A549 (cell line): Measurements from ENCODE around the gene C3orf52. TPM values are rescaled to one million over a fixed set of nuclear protein-coding genes. Genes with fewer than 3 reads are reported as not detected.
A peak's percentile ranks its signal among the peaks of the same experiment; 100 is the strongest.

ENCODE experiments used
- ATAC-seq, 2 experiments: fragments of 200-7000 bp in 1 of 2; fragments of >200 bp in 1 of 2; cut with Nextera tagmentation in 1 of 2; cut with Tn5 transposase in 1 of 2; 3 replicates each; pipeline versions ENCODE4 v1.8.0 to v1.9.1; 2018 to 2020; ENCODE audit warnings: mild to moderate bottlenecking in 1 of 2, moderate library complexity in 1 of 2
- CTCF ChIA-PET: fragments of 300-600 bp; sonication (Branson Sonifier 250); formaldehyde crosslinking; extraction: SDS; loops from one replicate; lab custom pipeline; 2021; ENCODE audit warnings: antibody characterized with exemption, inconsistent platforms; lab: Yijun Ruan, JAX
- POLR2A ChIA-PET: fragments of 350-600 bp; formaldehyde crosslinking; extraction: SDS; loops from one replicate; lab custom pipeline; 2021; ENCODE audit warnings: antibody characterized with exemption, inconsistent platforms; lab: Yijun Ruan, JAX
- DNase-seq, 2 experiments: peaks; one replicate each; pipeline versions ENCODE4 v3.0.0 to v3.0.0-alpha.2; 2011 to 2016; ENCODE audit warnings: low read depth in 1 of 2, low spot score in 1 of 2
- FAIRE-seq: peaks from 2 replicates; lab custom pipeline; 2011; peaks lifted over from hg19 to GRCh38; lab: Jason Lieb, UNC
- H3K27ac ChIP-seq, 2 experiments: fragments of >200 bp; sonication (Bioruptor Twin); formaldehyde crosslinking; 3 replicates each; pipeline ENCODE4 v1.5.1; 2016 to 2017
- H3K4me1 ChIP-seq: fragments of >200 bp; sonication (Bioruptor Twin); formaldehyde crosslinking; 3 replicates; pipeline ENCODE4 v1.6.1; 2016
- H3K4me2 ChIP-seq: fragments of >200 bp; sonication (Bioruptor Twin); formaldehyde crosslinking; 3 replicates; pipeline ENCODE4 v1.6.1; 2016
- H3K4me3 ChIP-seq: fragments of >200 bp; sonication (Bioruptor Twin); formaldehyde crosslinking; 3 replicates; pipeline ENCODE4 v1.5.1; 2016
- H3K9me3 ChIP-seq: fragments of >200 bp; sonication (Bioruptor Twin); formaldehyde crosslinking; 3 replicates; pipeline ENCODE4 v1.6.1; 2016
- BHLHE40 ChIP-seq: IDR thresholded peaks from 2 replicates; pipeline ENCODE4 v1.6.1; 2012; ENCODE audit warnings: low read depth, low read length, inconsistent platforms
- CHD2 ChIP-seq: fragments of 150-350 bp; IDR thresholded peaks from 2 replicates; pipeline ENCODE4 v1.6.1; 2014; ENCODE audit warnings: low read length; ENCODE audit not compliant: partially characterized antibody
- CTCF ChIP-seq: fragments of >200 bp; sonication (Bioruptor Twin); formaldehyde crosslinking; IDR thresholded peaks from 3 replicates; pipeline ENCODE4 v1.5.1; 2016
- EHF ChIP-seq: fragments of 250-450 bp; sonication (Bioruptor Pico); IDR thresholded peaks from 2 replicates; pipeline ENCODE4 v1.5.0; 2020; ENCODE audit warnings: mild to moderate bottlenecking
- EP300 ChIP-seq, 2 experiments: fragments of >200 bp; sonication (Bioruptor Twin); formaldehyde crosslinking; IDR thresholded peaks; 2 replicates in 1 of 2; 3 replicates in 1 of 2; pipeline ENCODE4 v1.6.1; 2016 to 2017
- GATA3 ChIP-seq: IDR thresholded peaks from 2 replicates; pipeline ENCODE4 v1.6.1; 2012; ENCODE audit warnings: borderline replicate concordance
- HOXA7 ChIP-seq: fragments of 250-450 bp; sonication (Bioruptor Pico); IDR thresholded peaks from 2 replicates; pipeline ENCODE4 v1.5.0; 2020; ENCODE audit warnings: mild to moderate bottlenecking, moderate library complexity
- HOXB5 ChIP-seq: fragments of 250-450 bp; sonication (Bioruptor Pico); IDR thresholded peaks from 2 replicates; pipeline ENCODE4 v1.5.0; 2020; ENCODE audit warnings: mild to moderate bottlenecking, moderate library complexity
- JUNB ChIP-seq: fragments of >200 bp; sonication (Bioruptor Twin); formaldehyde crosslinking; IDR thresholded peaks from 2 replicates; pipeline ENCODE4 v1.6.1; 2016
- KDM5A ChIP-seq: fragments of 200-600 bp; sonication (generic); IDR thresholded peaks from 2 replicates; pipeline ENCODE4 v1.6.1; 2016; ENCODE audit warnings: antibody characterized with exemption, mild to moderate bottlenecking
- MAX ChIP-seq: IDR thresholded peaks from 2 replicates; pipeline ENCODE4 v1.6.1; 2012
- NFE2L2 ChIP-seq: fragments of 150-350 bp; conservative IDR thresholded peaks from 2 replicates; pipeline ENCODE4 v1.6.1; 2014; ENCODE audit warnings: low read length
- PHF8 ChIP-seq: fragments of 200-600 bp; sonication (generic); IDR thresholded peaks from 2 replicates; pipeline ENCODE4 v1.6.1; 2016; ENCODE audit warnings: low read depth, mild to moderate bottlenecking, antibody characterized with exemption, moderate library complexity, borderline replicate concordance
- POLR2A ChIP-seq: IDR thresholded peaks from 2 replicates; pipeline ENCODE4 v1.6.1; 2012; ENCODE audit warnings: mild to moderate bottlenecking, low read length
- POLR2AphosphoS2 ChIP-seq: conservative IDR thresholded peaks from 2 replicates; pipeline ENCODE4 v1.6.1; 2012; ENCODE audit warnings: low read length, improper control_type of control experiment, inconsistent platforms
- RAD21 ChIP-seq, 2 experiments: fragments of >200 bp in 1 of 2; sonication (Bioruptor Twin) in 1 of 2; formaldehyde crosslinking in 1 of 2; IDR thresholded peaks in 1 of 2; conservative IDR thresholded peaks in 1 of 2; 2 replicates in 1 of 2; 3 replicates in 1 of 2; pipeline ENCODE4 v1.6.1; 2012 to 2018; ENCODE audit warnings: inconsistent platforms in 1 of 2
- RARB ChIP-seq: fragments of 250-450 bp; sonication (Bioruptor Pico); IDR thresholded peaks from 2 replicates; pipeline ENCODE4 v1.8.0; 2021; ENCODE audit warnings: mild to moderate bottlenecking, moderate library complexity
- RNF2 ChIP-seq: fragments of 200-600 bp; sonication (generic); IDR thresholded peaks from 2 replicates; pipeline ENCODE4 v1.6.1; 2016; ENCODE audit warnings: low read depth, mild to moderate bottlenecking, antibody characterized with exemption, moderate library complexity, borderline replicate concordance
- SMC3 ChIP-seq: fragments of >200 bp; sonication (Bioruptor Twin); formaldehyde crosslinking; IDR thresholded peaks from 3 replicates; pipeline ENCODE4 v1.6.1; 2018; ENCODE audit warnings: inconsistent platforms
- SREBF2 ChIP-seq: fragments of 450-650 bp; IDR thresholded peaks from 2 replicates; pipeline ENCODE4 v1.6.1; 2014; ENCODE audit warnings: mild to moderate bottlenecking, moderate library complexity
- WGBS: methylation state at CpG from one replicate; pipeline ENCODE4 v1.1.6; 2017; ENCODE audit errors: missing lambda C conversion rate; 5-methylcytosine and 5-hydroxymethylcytosine counted together
- polyA plus RNA-seq, 4 experiments: library from polyadenylated mRNA; depleted of rRNA in 3 of 4; stranded (reverse); fragments of >200 nt; fragmentation: RNase III in 1 of 4; extraction: RNeasy Plus Mini Kit Qiagen cat#74134 plus additional on column Dnase treatment in 1 of 4; gene quantifications; 2 replicates in 3 of 4; 3 replicates in 1 of 4; pipeline ENCODE4 v1.2.3, GENCODE V29; 2011 to 2017

The C3orf52 gene
- polyA plus RNA-seq, 2 of the 4 experiments (the other 2 are of a cell fraction), result 7.0 to 11.5 TPM

- Histone ChIP-seq H3K4me2 (no peak overlapping the region), H3K27ac (no peak overlapping the region), H3K4me3 (no peak overlapping the region), H3K4me1 (no peaks in the 10 kb centered on the region), H3K9me3 (no peaks in the 10 kb centered on the region)
- ATAC-seq, result peak; percentile 86 to 96
- peak; percentile 52 to 72 for DNase-seq
- POLR2A ChIA-PET, result no interaction called here
- CTCF ChIA-PET, result interaction anchor here (0.7 to 2.0 kb wide), 18 partner anchors 8 to 422 kb away, joined by 3 to 17 read pairs (median 5); no protein-coding TSS in a partner anchor
- FAIRE-seq, result no peak
- WGBS, result 39% methylated on average over 3 of the region's 3 CpGs
- TF ChIP-seq SMC3 (peak; percentile 45), CTCF (peak; percentile 60), NFE2L2 (no peak), HOXB5 (CRISPR knock-in tag) (no peak), RAD21 (conservative IDR thresholded peaks at IDR 0.05 in 1 of 2, IDR thresholded peaks at IDR 0.05 in 1 of 2) (peak; percentile 58 to 78)
Observed at GRCh38 chr3:112111785-112112402, 25.7 kb downstream of the C3orf52 start.

DNA sequence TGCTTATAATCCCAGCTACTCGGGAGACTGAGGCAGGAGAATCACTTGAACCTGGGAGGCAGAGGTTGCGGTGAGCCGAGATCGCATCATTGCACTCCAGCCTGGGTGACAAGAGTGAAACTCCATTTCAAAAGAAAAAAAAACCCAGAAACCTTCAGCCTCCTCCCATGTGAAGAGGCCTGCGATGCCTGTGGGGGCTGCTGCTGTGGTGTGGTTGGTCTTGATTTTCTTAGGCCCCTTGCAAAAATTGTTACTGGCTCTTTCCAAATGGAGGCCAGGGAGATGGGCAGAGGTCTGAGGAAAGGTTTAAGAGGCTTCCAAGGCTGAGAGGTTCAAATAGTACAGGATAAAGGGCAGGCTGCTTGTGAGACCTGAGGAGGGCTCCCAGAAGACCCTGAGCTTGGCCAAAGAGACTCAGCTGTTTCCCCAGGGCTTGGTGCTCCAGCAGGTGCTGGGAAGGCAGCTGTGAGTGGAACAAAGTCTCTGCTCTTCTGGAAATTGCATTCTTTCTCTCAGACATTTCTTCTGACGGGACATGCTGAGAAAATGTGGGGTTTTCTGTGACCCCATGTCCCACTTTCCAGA is 28.5 kb downstream of the C3orf52 start:
- POLR2A ChIA-PET, result no interaction called here
- Histone ChIP-seq H3K9me3 (no peaks in the 10 kb centered on the region), H3K4me1 (no peaks in the 10 kb centered on the region), H3K27ac (no peak overlapping the region), H3K4me3 (no peak overlapping the region), H3K4me2 (no peak overlapping the region)
- no peak for ATAC-seq
- CTCF ChIA-PET, result interaction anchor here (1.0 to 1.4 kb wide), 2 partner anchors 9 to 11 kb away, joined by 3 to 4 read pairs; no protein-coding TSS in a partner anchor
- WGBS, result 92% methylated on average over 6 of the region's 6 CpGs
- FAIRE-seq, result no peak
- no peak for DNase-seq
- no peak for TF ChIP-seq MAX
- no peak for TF ChIP-seq SREBF2
- TF ChIP-seq KDM5A, result no peak
- TF ChIP-seq BHLHE40, result no peak

GRCh38 chr3:112115161-112115739 is 29.1 kb downstream of the C3orf52 start:
- FAIRE-seq, result no peak
- ChIA-PET CTCF (interaction anchor here (1.0 kb wide), 1 partner anchor 10 kb away, joined by 4 read pairs; no protein-coding TSS in a partner anchor), POLR2A (no interaction called here)
- Histone ChIP-seq H3K4me3 (no peak overlapping the region), H3K4me1 (no peaks in the 10 kb centered on the region), H3K9me3 (no peaks in the 10 kb centered on the region), H3K27ac (no peak overlapping the region), H3K4me2 (no peak overlapping the region)
- WGBS, result 93% methylated on average over 6 of the region's 6 CpGs
- DNase-seq, result no peak
- no peak for TF ChIP-seq SREBF2
- no peak for TF ChIP-seq EHF
- no peak for TF ChIP-seq RARB
- no peak for TF ChIP-seq SMC3
- TF ChIP-seq EP300 (IDR thresholded peaks at IDR 0.05), result no peak
- TF ChIP-seq RNF2, result no peak
- no peak for TF ChIP-seq POLR2A
- TF ChIP-seq PHF8, result no peak
- no peak for TF ChIP-seq CTCF
- no peak for TF ChIP-seq POLR2AphosphoS2
- no peak for TF ChIP-seq GATA3
- no peak for TF ChIP-seq CHD2
- no peak for TF ChIP-seq HOXA7 (CRISPR knock-in tag)
- TF ChIP-seq JUNB, result no peak
- no peak for ATAC-seq
